Suppressor macrophage treated with lipopolysaccharide for 4 hours (primary cell): ENCODE measurements around the gene METTL2B.

Experiments
- DNase-seq: peaks from one replicate; pipeline ENCODE4 v3.0.0-alpha.2; 2020

Gene METTL2B

GRCh38 chr7:128476402-128477335 lies at the start of gene METTL2B:
METTL2B (plus strand) TSS chr7:128476748; CDS start chr7:128476766, 18 bp downstream.
- DNase-seq, result peak; percentile 95

GRCh38 chr7:128427289-128427891 lies 49.2 kb upstream of the METTL2B start:
- peak; percentile 82 for DNase-seq

- DNase-seq, result no peak
Observed at GRCh38 chr7:128430207-128430606, 46.3 kb upstream of the METTL2B start.

GRCh38 chr7:128431221-128431620 lies 45.3 kb upstream of the METTL2B start:
- no peak for DNase-seq

GRCh38 chr7:128431754-128432153 lies 44.8 kb upstream of the METTL2B start:
- no peak for DNase-seq

GRCh38 chr7:128434413-128435326 lies 41.9 kb upstream of the METTL2B start:
- DNase-seq, result no peak

GRCh38 chr7:128435327-128435686 lies 41.2 kb upstream of the METTL2B start:
- DNase-seq, result no peak

GRCh38 chr7:128437426-128438332 lies 38.9 kb upstream of the METTL2B start:
- DNase-seq, result peak; percentile 82

GRCh38 chr7:128442356-128442755 lies 34.2 kb upstream of the METTL2B start:
- DNase-seq, result no peak

- DNase-seq, result no peak
Observed at GRCh38 chr7:128443831-128444600, 32.5 kb upstream of the METTL2B start.

- DNase-seq, result no peak
Observed at GRCh38 chr7:128446306-128446705, 30.2 kb upstream of the METTL2B start.

- DNase-seq, result no peak
Observed at GRCh38 chr7:128447941-128448564, 28.5 kb upstream of the METTL2B start.

- DNase-seq, result peak; percentile 61
Observed at GRCh38 chr7:128448751-128449302, 27.7 kb upstream of the METTL2B start.

- DNase-seq, result peak; percentile 56
Observed at GRCh38 chr7:128450409-128450808, 26.1 kb upstream of the METTL2B start.

GRCh38 chr7:128450913-128451312 lies 25.6 kb upstream of the METTL2B start:
- DNase-seq, result no peak

GRCh38 chr7:128452552-128452951 lies 24.0 kb upstream of the METTL2B start:
- no peak for DNase-seq

GRCh38 chr7:128453836-128454804 lies 22.4 kb upstream of the METTL2B start:
- DNase-seq, result no peak

- DNase-seq, result peak; percentile 49
Observed at GRCh38 chr7:128454808-128455542, 21.6 kb upstream of the METTL2B start.
